GM21528 (cell line): ENCODE measurements around the gene RAB19.
"Not testable (repeated sequence)": the region's sequence is repeated elsewhere in the genome, so short reads cannot be mapped to it uniquely, and the experiment has no call there.

Experiments
- ATAC-seq: cut with Tn5 transposase; IDR thresholded peaks from one replicate; pipeline ENCODE4 v1.9.1; 2021; ENCODE audit warnings: mild to moderate bottlenecking, moderate library complexity; ENCODE audit not compliant: unreplicated experiment, low FRiP score

Gene RAB19

DNA sequence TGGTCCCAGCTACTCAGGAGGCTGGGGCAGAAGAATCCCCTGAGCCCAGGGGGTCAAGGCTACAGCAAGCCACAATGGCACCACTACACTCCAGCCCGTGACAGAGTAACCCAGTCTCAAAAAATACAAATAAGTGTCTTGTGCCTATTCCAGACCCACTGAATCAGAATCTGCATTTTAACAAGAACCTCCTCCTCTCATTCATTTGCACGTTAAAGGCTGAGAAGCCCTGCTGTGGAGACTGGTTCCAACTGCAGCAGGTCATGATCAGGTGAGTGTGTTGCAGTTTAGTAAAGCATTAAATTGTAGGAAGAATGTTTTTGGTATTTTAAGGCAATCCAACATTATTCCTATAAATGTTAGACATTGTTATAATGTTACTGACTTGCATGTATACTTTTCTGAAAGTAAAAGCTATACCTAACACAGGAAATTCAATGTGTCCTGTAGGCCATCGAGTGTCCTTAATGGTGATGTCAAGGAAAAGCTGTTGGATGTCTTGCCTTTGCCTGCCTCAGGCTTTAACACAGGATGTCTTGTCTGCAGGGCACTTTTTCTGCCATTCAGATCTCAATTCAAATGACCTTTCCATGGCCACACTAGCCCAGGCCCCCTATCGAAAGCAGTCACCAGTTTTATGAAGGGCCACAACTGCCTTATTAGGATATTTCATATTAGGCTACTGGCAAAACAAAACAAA lies 45.1 kb downstream of the RAB19 start:
- ATAC-seq: no peak

DNA sequence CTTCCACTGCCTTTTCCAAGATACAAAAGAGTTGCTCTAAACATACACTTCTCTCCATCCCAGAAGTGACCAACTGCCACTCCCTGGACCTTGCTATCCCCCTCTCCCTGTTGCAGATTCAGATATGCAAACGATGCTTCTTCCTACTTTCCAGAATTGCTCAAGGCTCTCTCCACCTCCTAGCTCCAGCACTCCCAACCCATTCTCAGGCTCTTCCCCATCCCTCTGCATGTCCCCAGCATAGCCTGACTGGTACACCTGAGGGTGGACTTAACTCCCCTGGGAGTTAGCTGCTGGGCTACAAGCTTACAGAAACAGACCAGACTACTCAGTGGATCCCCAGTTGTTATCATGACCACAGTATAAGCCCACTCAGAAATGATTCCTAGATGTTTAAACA lies 47.9 kb downstream of the RAB19 start:
- ATAC-seq: no peak

DNA sequence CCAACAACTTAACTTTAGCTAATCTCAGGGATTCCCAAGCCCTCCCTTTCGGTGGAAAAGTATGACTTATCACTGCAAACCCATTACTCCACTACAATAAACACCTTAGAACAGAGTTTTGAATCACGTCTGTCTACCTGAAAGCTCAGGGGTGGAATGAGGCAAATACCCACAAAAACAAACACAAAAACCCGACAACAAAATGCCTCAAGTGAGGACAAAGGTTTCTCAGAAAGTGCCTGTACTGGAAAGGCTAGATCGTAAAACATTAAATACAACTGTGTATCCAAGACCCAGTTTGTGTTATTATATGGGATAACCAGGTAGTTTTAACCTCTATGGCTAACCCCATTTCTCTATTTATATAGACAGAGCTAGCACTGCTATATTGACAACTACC lies 49.4 kb downstream of the RAB19 start:
- no peak for ATAC-seq

DNA sequence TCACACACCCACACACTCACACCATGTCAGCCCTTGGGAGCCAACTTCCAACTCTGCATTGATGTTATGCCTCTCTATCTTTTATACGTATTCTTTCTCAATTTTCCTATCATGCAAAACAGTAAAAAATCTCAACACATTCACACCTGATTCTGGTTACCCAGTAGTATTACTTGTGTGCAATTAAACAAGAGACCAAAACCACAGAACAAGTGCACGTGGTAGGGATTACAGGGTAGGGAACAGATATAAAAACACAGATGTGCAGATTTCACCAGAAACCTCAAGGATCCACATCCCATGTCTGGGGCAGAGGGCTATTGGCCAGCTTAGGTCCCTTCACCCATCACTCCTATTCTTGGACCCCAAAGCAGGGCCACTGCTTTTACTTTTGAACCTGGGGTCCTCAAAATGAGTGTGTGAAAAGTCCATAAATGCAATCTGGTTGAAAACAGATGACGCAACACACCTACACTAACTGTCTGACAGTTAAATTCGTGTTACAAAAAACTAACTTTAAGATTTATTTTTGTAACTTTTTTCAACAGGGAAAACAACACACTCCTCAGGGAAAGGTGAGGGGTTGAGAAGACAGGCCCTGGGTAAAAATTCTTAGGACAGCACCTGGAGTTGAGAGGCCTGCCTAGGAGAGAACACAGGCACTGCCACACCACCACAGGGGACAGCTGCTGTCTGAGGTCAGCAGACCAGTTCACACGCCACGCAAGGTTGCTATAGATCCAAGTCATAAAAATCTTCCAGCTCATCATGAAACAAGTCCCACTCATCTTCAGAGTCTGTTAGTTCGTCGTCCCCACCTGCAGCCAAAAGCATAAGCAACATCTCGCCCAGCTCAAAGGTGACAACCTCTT lies 50.2 kb downstream of the RAB19 start:
- ATAC-seq: not testable (repeated sequence)

DNA sequence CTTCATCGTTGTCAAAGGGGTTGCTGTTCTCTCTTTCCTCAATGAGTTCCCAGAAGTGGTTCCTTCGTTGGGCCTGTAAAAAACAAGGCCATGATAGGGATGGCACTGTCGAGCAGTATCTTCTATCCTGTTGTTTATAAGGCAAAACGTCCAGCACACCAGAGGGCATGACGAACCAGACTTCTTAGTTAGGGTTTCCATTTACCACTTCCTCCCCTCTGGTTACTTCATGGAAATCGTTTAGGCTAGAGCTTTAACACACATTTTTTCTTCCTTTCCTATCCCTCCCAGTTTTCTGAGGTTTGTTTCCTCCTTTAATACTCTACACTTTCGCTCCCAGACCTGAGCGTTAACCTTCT lies 50.8 kb downstream of the RAB19 start:
- ATAC-seq: no peak

DNA sequence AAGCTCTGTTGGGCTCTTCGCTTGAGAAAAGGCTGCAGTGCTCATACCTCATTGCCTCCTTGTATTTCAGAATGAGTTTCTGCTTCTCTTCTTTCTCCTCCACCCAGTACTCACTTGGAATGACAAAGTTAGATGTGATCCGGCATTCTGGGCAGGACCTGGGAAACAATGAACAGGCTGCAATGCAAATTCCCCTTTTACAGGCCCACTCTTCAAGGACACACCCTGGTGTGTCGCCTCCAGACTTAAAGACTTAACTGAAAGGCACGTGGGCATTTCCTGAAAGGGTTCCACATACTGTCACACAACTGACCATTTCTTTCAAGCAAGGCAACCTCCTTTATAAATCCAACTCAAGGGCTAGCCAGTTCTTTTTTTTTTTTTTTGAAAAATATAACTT lies 51.9 kb downstream of the RAB19 start:
- no peak for ATAC-seq

DNA sequence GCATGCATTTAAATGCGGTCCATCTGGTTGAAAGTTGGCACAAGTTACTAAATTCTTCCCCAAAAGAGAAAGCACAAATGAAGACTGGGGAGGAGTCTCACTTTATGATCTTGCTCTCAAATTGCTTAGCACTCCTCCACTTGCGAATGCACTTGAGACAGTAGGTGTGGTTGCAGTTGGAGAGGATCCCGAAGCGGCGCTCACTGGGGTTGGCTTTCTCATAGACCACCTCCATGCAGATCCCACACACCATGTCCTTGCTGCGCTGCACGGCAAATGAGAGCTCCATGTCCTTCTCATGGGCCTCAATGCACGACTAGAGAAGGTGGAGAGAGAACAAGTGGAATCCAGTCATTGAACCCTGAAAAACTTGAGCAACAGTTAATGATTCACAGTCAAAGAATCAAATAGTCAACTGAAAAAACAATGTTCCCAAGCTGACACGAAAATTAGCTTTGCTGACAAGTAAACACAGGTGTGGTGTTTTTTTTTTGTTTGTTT lies 52.7 kb downstream of the RAB19 start:
- no peak for ATAC-seq

DNA sequence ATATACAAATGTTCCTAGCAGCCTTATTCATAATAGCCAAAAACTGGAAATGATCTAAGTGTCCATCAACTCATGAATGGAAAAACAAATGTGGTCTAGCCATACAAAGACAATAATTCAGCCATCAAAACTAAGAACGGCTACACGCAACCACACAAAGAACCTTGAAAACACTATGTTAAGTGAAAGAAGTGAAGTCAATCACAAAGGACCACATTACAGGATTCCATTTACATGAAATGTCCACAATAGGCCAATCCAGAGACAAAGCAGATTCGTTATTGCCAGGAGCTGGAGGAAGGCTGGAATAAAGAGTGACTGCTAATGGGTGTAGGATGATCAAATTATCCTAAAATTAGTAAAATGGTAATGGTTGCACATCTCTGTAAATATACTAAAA lies 54.3 kb downstream of the RAB19 start:
- no peak for ATAC-seq

DNA sequence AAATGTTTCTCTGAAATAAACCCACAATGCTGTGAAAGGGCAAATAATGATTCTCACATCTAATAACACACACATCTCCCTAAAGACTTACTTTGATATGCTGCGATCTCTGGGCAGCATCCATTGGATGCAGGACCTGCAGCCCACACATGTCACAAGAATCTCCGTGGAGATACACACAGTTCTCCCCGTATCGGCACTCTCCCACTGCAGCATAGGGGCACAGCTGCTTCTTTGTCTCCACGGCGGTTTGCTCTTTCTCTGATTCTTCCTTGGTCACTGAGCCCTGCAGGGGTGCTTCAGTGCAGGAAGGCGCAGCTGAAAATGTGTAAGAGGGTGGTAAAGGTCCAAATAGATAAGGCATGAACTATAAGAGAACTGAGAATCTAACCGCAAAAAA lies 55.1 kb downstream of the RAB19 start:
- ATAC-seq: no peak

DNA sequence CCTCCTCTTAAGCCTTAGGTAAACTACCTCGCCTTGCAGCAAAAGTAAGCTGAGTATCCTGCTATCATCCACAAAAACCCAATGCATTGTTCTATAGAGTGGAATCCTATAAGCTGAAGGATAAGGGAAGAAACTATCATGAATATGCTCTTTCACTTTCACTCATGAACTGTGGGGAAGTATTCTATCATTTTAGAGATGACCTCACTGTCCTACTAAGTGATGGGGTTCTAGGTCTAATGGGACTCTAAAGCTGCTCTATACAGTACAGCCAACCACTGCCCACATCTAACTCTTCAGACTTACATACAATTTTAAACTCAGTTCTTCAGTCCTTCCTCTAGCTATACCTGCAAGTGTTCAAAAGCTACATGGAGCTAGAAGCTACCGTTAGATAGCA lies 59.3 kb downstream of the RAB19 start:
- ATAC-seq: no peak

DNA sequence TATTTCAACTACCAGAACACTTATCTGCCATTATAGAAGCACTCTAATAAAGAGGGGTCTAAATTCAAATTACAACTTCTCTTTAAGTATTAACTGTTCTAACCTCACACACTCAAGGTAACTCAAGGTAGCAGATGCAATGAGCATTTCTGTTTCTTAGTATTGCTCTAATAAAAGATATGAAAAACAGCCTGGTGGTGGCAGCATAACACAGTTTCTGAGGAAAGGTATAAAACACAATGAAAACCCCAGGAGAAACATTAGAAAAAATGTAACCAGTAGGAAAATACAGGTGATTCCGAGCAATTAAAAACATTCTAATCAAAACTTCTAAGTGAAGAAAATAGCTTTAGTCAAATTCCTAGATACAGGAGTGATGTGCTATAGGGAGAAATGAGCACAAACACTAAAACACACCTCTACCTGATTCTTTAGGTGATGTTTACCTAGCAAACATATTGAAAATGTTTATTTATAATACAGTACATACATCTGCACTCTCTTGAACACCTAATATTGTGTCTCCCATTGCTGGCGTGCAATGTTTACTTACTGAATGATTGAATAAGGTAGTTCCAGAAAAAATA lies 72.0 kb downstream of the RAB19 start:
- no peak for ATAC-seq

DNA sequence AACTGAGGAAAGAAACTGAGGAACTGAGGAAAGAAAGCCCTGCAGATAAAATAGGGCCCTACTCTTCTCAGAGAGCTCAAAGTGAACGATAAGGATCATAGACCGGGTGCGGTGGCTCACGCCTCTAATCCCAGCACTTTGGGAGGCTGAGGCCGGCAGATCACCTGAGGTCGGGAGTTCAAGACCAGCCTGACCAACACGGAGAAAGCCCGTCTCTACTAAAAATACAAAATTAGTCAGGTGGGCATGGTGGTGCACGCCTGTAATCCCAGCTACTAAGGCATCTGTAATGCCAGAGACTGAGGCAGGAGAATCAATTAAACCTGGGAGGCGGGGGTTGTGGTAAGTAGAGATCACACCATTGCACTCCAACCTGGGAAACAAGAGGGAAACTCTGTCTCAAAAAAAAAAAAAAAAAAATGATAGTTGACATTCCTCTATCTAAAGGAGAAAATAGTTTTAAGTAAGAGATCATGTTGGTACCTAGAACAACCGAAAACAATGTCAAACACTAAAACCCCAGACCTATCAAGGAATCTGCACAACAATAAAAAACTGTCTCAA lies 72.9 kb downstream of the RAB19 start:
- ATAC-seq: no peak
